Esophagus muscularis mucosa (tissue), 4 donors: ENCODE results near the gene IPP. TPM values are rescaled to one million over a fixed set of nuclear protein-coding genes. Genes with fewer than 3 reads are reported as not detected.
"Not testable (repeated sequence)": the region's sequence is repeated elsewhere in the genome, so short reads cannot be mapped to it uniquely, and the experiment has no call there.

ENCODE experiments used
- DNase-seq: peaks from one replicate; pipeline ENCODE4 v3.0.0-alpha.2; 2017; ENCODE audit errors: extremely low spot score
- H3K27ac ChIP-seq, 4 donors: fragments of 200-600 bp; sonication (generic); replicated peaks in 1 of 4; 1 replicate in 3 of 4; 2 replicates in 1 of 4; pipeline ENCODE4 v1.5.1; 2016 to 2019; ENCODE audit warnings: mild to moderate bottlenecking in 1 of 4
- H3K27me3 ChIP-seq, 4 donors: fragments of 200-600 bp; sonication (generic); one replicate each; pipeline versions ENCODE4 v1.5.1 to v1.6.0; 2016 to 2019
- H3K36me3 ChIP-seq, 4 donors: fragments of 200-600 bp; sonication (generic); one replicate each; pipeline ENCODE4 v1.5.1; 2016 to 2019
- H3K4me1 ChIP-seq, 4 donors: fragments of 200-600 bp; sonication (generic); one replicate each; pipeline ENCODE4 v1.5.1; 2016 to 2019
- H3K4me3 ChIP-seq, 4 donors: fragments of 200-600 bp; sonication (generic); 1 replicate in 2 of 4; 2 replicates in 2 of 4; pipeline ENCODE4 v1.5.1; 2016 to 2019; ENCODE audit warnings: mild to moderate bottlenecking in 4 of 4, moderate library complexity in 1 of 4
- H3K9me3 ChIP-seq, 4 donors: fragments of 200-600 bp; sonication (generic); 1 replicate in 3 of 4; 2 replicates in 1 of 4; pipeline ENCODE4 v1.5.1; 2016 to 2019
- EP300 ChIP-seq: sonication (generic); formaldehyde crosslinking; IDR thresholded peaks from one replicate; pipeline ENCODE4 v1.6.1; 2017; ENCODE audit warnings: antibody characterized with exemption
- POLR2A ChIP-seq: fragments of 450-650 bp; IDR thresholded peaks from one replicate; pipeline ENCODE4 v1.6.1; 2017; ENCODE audit warnings: antibody characterized with exemption, moderate library complexity, mild to moderate bottlenecking, low read depth
- POLR2AphosphoS5 ChIP-seq, 2 donors: sonication (generic); formaldehyde crosslinking; IDR thresholded peaks; one replicate each; pipeline ENCODE4 v1.6.1; 2017; ENCODE audit warnings: antibody characterized with exemption in 2 of 2
- WGBS: methylation state at CpG from one replicate; pipeline ENCODE4 v1.1.5; 2018; 5-methylcytosine and 5-hydroxymethylcytosine counted together
- intact Hi-C: fragments of 100-400 bp; cut with DNase I; formaldehyde crosslinking; loops from one replicate; pipeline ENCODE4 v1.15.1; 2023
- total RNA-seq, 4 donors: library from RNA; depleted of rRNA; stranded (reverse); fragments of >200 nt; gene quantifications; one replicate each; pipeline versions ENCODE4 v1.1.0 to v1.2.1, GENCODE V29; 2016
- TF ChIP-seq, protein P1 (sequence below), 3 experiments: fragments of 200-600 bp in 2 of 3; fragments of 450-650 bp in 1 of 3; sonication (generic) in 2 of 3; IDR thresholded peaks; one replicate each; pipeline ENCODE4 v1.5.1; 2017 to 2019; ENCODE audit warnings: antibody characterized with exemption in 3 of 3, mild to moderate bottlenecking in 2 of 3, moderate library complexity in 1 of 3

Gene IPP
- total RNA-seq, 4 donors from 2014 or later: 6.0 to 14.1 (median 10.7) TPM

DNA sequence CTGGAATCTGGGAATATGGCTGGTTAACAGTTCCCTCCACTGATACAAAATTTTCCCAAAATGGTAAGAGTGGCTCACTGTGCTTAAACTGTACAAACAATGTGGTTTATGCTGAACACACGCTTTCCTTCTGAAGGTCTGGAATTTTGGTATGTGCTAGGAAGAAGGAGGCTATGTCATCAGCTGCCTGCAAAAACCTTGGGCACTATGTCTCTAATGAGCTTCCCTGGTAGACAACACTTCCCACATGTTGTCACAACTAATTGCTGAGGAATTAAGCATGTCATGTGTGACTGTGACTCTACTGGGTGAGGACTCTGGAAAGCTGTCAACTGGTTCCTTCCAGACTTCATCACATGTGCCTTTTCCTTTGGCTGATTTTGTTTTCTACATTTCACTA lies 29.2 kb downstream of the IPP start:
- WGBS: 64% methylated on average over 1 of the region's 1 CpG
- TF ChIP-seq, protein P1, sequence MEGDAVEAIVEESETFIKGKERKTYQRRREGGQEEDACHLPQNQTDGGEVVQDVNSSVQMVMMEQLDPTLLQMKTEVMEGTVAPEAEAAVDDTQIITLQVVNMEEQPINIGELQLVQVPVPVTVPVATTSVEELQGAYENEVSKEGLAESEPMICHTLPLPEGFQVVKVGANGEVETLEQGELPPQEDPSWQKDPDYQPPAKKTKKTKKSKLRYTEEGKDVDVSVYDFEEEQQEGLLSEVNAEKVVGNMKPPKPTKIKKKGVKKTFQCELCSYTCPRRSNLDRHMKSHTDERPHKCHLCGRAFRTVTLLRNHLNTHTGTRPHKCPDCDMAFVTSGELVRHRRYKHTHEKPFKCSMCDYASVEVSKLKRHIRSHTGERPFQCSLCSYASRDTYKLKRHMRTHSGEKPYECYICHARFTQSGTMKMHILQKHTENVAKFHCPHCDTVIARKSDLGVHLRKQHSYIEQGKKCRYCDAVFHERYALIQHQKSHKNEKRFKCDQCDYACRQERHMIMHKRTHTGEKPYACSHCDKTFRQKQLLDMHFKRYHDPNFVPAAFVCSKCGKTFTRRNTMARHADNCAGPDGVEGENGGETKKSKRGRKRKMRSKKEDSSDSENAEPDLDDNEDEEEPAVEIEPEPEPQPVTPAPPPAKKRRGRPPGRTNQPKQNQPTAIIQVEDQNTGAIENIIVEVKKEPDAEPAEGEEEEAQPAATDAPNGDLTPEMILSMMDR (IDR thresholded peaks at IDR 0.05): no peak
- TF ChIP-seq EP300 (no peak), POLR2A (no peak), POLR2AphosphoS5 (IDR thresholded peaks at IDR 0.05) (no peak)
- no peaks in the 10 kb centered on the region for H3K4me1 ChIP-seq

GRCh38 chr1:45718289-45718688 lies 32.2 kb downstream of the IPP start:
- no peaks in the 10 kb centered on the region for H3K4me1 ChIP-seq
- no peak for TF ChIP-seq EP300
- no peak for TF ChIP-seq POLR2A
- TF ChIP-seq POLR2AphosphoS5 (IDR thresholded peaks at IDR 0.05): no peak
- TF ChIP-seq, protein P1 (IDR thresholded peaks at IDR 0.05): no peak
- DNase-seq: no peak
- H3K36me3 ChIP-seq: peaks cover 5 to 60% (median 19%) of the 10 kb centered on the region in 4 donors
- WGBS: 100% methylated on average over 1 of the region's 1 CpG
- intact Hi-C loops: no loop called here
- H3K27ac ChIP-seq: no peak overlapping the region
- H3K4me3 ChIP-seq: no peak overlapping the region
- H3K9me3 ChIP-seq: no peaks in the 10 kb centered on the region
- H3K27me3 ChIP-seq: no peaks in the 10 kb centered on the region

More for the DNA sequence above, 29.2 kb downstream of the IPP start:
- no peak for DNase-seq
- H3K36me3 ChIP-seq: peaks cover 0 to 39% (median 9%) of the 10 kb centered on the region in 4 donors
- H3K9me3 ChIP-seq: no peaks in the 10 kb centered on the region
- H3K27me3 ChIP-seq: no peaks in the 10 kb centered on the region
- intact Hi-C loops: no loop called here
- no peak overlapping the region for H3K27ac ChIP-seq
- no peak overlapping the region for H3K4me3 ChIP-seq

- H3K9me3 ChIP-seq, H3K4me3 ChIP-seq, H3K27me3 ChIP-seq, H3K4me1 ChIP-seq, DNase-seq, H3K27ac ChIP-seq, intact Hi-C loops: not testable (repeated sequence)
- H3K36me3 ChIP-seq: peaks cover 7 to 69% (median 22%) of the 10 kb centered on the region in 4 donors
- WGBS: 86% methylated on average over 8 of the region's 8 CpGs
These were observed 33.1 kb downstream of the IPP start for GRCh38 chr1:45717386-45717785.

DNA sequence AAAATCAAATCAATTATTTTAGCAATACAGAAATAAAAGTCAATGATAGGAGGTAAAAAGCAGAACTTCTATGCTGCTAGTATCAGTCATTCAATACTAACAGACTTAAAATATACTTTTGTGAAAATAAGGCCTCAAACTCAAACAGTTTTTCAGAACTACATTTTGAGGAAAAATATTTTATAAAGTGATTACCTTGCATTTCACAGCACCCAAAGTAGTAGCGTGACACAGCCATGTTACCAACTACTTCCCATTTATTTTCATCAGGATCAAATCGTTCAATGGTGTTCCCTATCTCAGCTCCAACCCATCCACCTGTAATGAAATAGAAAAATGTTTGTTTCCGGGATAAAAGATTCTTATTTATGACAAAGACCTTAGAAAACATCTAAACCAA lies 33.8 kb downstream of the IPP start:
- TF ChIP-seq POLR2AphosphoS5 (IDR thresholded peaks at IDR 0.05) (no peak), EP300 (no peak), POLR2A (no peak)
- TF ChIP-seq, protein P1 (IDR thresholded peaks at IDR 0.05): no peak
- Histone ChIP-seq H3K27me3 (no peaks in the 10 kb centered on the region), H3K36me3 (peaks cover 7 to 70% (median 29%) of the 10 kb centered on the region in 4 donors), H3K4me3 (no peak overlapping the region), H3K9me3 (no peaks in the 10 kb centered on the region), H3K4me1 (no peaks in the 10 kb centered on the region), H3K27ac (no peak overlapping the region)
- WGBS: 86% methylated on average over 3 of the region's 3 CpGs
- DNase-seq: no peak
- intact Hi-C loops: no loop called here

DNA sequence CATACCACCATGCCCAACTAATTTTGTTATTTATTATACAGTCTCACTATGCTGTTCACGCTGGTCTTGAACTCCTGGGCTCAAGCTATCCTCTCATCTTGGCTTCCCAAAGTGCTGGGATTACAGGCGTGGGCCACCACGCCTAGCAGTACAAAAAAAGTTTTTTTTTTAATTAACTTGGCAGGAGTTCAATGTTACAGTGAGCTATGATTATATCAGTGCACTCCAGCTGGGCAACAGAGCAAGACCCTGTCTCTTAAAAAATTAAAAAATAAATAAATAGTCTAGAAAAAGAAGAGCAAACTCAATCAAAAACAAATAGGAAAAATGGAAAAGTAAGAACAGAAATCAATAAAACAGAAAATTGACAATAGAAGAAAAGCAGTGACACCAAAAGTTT lies 36.7 kb downstream of the IPP start:
- Histone ChIP-seq H3K4me3 (no peak overlapping the region), H3K4me1 (no peaks in the 10 kb centered on the region), H3K27me3 (no peaks in the 10 kb centered on the region), H3K9me3 (no peaks in the 10 kb centered on the region), H3K27ac (no peak overlapping the region), H3K36me3 (peaks cover 13 to 78% (median 39%) of the 10 kb centered on the region in 4 donors)
- no peak for DNase-seq
- TF ChIP-seq POLR2A: no peak
- TF ChIP-seq EP300: no peak
- TF ChIP-seq, protein P1 (IDR thresholded peaks at IDR 0.05): no peak
- no peak for TF ChIP-seq POLR2AphosphoS5 (IDR thresholded peaks at IDR 0.05)
- 91% methylated on average over 3 of the region's 3 CpGs for WGBS
- intact Hi-C loops: no loop called here
